Activated CD4-positive, alpha-beta memory T cell treated with anti-CD3 and anti-CD28 coated beads, Interleukin-2, amount 10 ng/mL, durations not matched to agents 7 days and 5 days (primary cell): ENCODE data around the gene SLTM. TPM values are rescaled to one million over a fixed set of nuclear protein-coding genes. Genes with fewer than 3 reads are reported as not detected.

ENCODE experiments used
- CTCF ChIA-PET: fragments of 350-600 bp; sonication (Branson Sonifier 250); formaldehyde crosslinking; loops from one replicate; lab custom pipeline; 2021; ENCODE audit warnings: antibody characterized with exemption, inconsistent platforms; lab: Charles Lee
- POLR2A ChIA-PET: fragments of 350-600 bp; sonication (Branson Sonifier 250); formaldehyde crosslinking; loops from one replicate; lab custom pipeline; 2021; ENCODE audit warnings: antibody characterized with exemption; lab: Charles Lee
- DNase-seq: peaks from one replicate; pipeline ENCODE4 v3.0.0-alpha.2; 2020
- H3K27ac Mint-ChIP-seq: one replicate; pipeline ENCODE4 v1.8.0; 2021; ENCODE audit warnings: mild to moderate bottlenecking, mixed read lengths
- H3K27me3 Mint-ChIP-seq: one replicate; pipeline ENCODE4 v1.8.0; 2021; ENCODE audit warnings: mixed read lengths
- H3K36me3 Mint-ChIP-seq: one replicate; pipeline ENCODE4 v1.8.0; 2021; ENCODE audit warnings: low read depth, mixed read lengths
- H3K4me1 Mint-ChIP-seq: one replicate; pipeline ENCODE4 v1.8.0; 2021; ENCODE audit warnings: mixed read lengths
- H3K4me3 Mint-ChIP-seq: one replicate; pipeline ENCODE4 v1.8.0; 2021; ENCODE audit warnings: mild to moderate bottlenecking, mixed read lengths
- H3K9me3 Mint-ChIP-seq: one replicate; pipeline ENCODE4 v1.8.0; 2021; ENCODE audit warnings: mixed read lengths
- total RNA-seq, 2 experiments: library from RNA; stranded (reverse); gene quantifications; one replicate each; pipeline ENCODE4 v1.2.3, GENCODE V29; 2021

SLTM gene
- 100 to 1,000 TPM; 108 to 117 TPM for total RNA-seq

DNA sequence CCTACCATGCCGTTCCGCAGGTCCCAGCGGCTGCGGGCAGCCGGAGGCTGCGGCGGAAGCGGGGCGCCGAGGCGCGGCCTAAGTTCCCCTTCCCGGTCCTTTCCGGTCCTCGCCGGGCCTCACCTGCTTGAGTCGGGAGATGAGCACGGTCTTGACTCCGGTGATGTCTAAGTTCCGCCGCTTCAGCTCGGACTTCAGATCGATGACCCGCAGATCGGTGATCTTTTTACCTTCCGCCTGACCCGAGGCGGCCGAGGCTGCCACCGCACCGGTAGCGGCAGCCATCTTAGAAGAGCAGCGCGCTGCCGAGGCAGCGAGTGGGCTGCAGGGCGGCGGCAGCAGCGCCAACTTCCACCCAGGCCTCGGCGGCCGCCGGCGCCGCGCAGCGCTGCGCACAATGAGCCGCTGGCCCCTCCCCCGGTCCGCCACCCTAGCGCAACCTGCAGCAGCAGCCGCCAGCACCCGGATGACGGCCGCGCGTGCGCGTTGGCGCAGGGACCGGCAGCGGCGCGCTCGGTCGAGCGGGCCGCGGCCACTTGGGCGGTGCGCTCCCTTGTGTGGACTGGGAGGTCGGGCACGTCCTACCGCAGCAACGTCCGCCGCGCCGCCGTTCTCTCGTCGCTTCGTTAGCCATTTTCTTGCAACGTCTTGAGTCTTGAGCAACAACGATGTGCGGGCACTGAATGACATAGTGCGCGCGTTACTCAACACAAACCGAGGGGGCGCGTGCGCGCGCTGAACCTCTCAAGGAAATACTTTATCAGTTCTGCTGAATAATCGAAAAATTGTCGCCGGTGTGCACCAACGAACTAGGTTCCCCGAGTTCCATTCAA is at the start of gene SLTM:
Gene SLTM, minus strand, starts transcription at position 399 of the 833 bp plus-strand sequence. Its CDS starts 114 bp downstream, at position 285.
- ChIA-PET CTCF (no interaction called here), POLR2A (interaction anchor here (0.7 to 3.9 kb wide), 11 partner anchors 9 to 175 kb away, joined by 3 to 17 read pairs (median 4); partner anchors contain the start of genes MINDY2 and RNF111)

DNA sequence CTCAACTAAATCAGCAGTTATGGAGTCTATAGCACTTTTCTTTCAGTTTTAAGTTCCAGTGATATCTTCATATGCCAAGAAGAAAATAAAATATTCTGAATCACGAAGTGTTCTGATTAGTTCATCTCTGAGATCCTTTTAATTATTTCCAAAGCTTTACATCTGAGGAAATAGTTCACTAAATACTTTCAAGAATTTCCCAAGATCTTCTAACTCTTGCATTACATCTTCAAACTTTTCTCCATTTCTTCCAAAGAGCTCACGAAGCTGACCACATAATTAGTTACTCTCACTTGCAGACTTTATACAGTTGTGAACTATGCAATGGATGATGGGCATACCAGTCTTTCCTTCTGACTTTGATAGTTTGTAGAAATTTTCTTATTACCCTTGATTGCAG is 49.8 kb upstream of the SLTM start:
- Mint-ChIP-seq H3K9me3 (no peaks in the 10 kb centered on the region), H3K4me1 (peaks cover 45% of the 10 kb centered on the region), H3K27ac (no peak overlapping the region), H3K36me3 (peaks cover 3% of the 10 kb centered on the region), H3K4me3 (no peak overlapping the region), H3K27me3 (peaks cover 9% of the 10 kb centered on the region)
- CTCF ChIA-PET, result interaction anchor here (1.9 kb wide), 1 partner anchor 545 kb away, joined by 6 read pairs; no protein-coding TSS in a partner anchor
- POLR2A ChIA-PET, result interaction anchor here (0.8 kb wide), 1 partner anchor 122 kb away, joined by 3 read pairs; the partner anchor contains the start of gene CCNB2
- no peak for DNase-seq

More for the DNA sequence above, at the start of gene SLTM:
- Mint-ChIP-seq H3K27ac (peak within 1 kb of the TSS; percentile 98), H3K4me1 (peaks cover 29% of the 10 kb centered on the region), H3K9me3 (no peaks in the 10 kb centered on the region), H3K36me3 (peaks cover 14% of the 10 kb centered on the region), H3K27me3 (no peaks in the 10 kb centered on the region), H3K4me3 (peak within 1 kb of the TSS; percentile 96)
- peak; percentile 95 for DNase-seq

DNA sequence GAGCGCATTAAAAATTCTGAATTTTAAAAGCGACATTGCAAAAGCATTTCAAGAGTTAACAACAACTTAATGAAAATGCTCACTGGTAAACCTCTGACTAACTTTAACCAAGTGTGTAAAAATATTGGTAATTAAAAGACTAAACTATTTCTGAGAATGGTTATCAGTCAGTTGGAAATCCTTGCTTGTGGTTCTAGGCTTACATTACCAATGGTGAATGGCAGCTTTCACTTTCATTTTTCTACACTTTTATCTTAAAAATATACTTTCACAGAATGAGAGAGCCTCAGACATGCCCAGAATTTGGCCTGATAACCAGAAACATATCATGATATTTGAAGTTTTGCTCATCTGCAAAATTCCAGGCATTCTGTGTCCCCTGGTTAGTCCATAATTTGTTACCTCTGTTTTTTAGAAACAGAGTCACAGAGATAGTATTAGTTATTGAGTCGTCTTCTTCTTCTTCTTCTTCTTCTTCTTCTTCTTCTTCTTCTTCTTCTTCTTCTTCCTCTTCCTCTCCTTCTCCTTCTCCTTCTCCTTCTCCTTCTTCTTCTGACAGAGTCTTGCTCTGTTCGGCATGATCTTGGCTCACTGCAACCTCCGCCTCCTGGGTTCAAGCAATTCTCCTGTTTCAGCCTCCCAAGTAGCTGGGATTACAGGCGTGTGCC is 48.5 kb upstream of the SLTM start:
- no peaks in the 10 kb centered on the region for H3K9me3 Mint-ChIP-seq
- peaks cover 42% of the 10 kb centered on the region for H3K4me1 Mint-ChIP-seq
- H3K27ac Mint-ChIP-seq, result peak overlapping the region; percentile 74
- DNase-seq, result no peak
- ChIA-PET CTCF (interaction anchor here (1.1 to 1.9 kb wide), 3 partner anchors 125 to 547 kb away, joined by 3 to 6 read pairs (median 3); no protein-coding TSS in a partner anchor), POLR2A (interaction anchor here (1.0 to 1.1 kb wide), 3 partner anchors 48 to 123 kb away, joined by 3 to 6 read pairs (median 4); partner anchors contain the start of gene CCNB2)
- H3K4me3 Mint-ChIP-seq, result peak overlapping the region; percentile 51
- no peaks in the 10 kb centered on the region for H3K36me3 Mint-ChIP-seq
- peaks cover 9% of the 10 kb centered on the region for H3K27me3 Mint-ChIP-seq

DNA sequence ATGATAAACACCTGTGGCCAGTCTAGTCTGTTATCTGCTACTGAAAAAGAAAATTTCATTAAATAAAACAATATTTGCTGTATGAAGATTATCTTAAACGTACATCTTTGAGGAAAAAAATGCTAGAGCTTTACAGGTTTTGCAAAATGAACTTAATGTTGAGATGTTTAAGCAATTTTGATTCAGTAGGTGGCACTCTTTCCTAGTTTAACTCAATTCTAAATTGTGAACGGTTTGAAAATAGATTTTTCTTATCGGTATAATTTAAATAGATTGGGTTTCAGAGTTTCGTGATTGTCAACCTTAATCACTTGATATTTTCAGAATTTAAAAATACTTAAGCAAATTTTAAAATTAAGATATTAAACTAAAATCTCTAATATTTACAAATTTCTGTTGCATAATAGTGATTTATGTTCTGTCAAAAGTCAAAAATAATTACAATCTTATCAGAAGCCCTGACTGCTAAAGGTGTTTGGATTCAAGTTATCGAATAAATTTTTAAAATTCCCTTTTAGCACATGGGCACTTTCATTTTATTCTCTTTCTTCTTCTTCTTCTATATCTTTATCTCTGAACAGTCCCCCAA is 47.0 kb upstream of the SLTM start:
- H3K9me3 Mint-ChIP-seq, result no peaks in the 10 kb centered on the region
- H3K4me3 Mint-ChIP-seq, result no peak overlapping the region
- no peaks in the 10 kb centered on the region for H3K36me3 Mint-ChIP-seq
- H3K4me1 Mint-ChIP-seq, result peaks cover 46% of the 10 kb centered on the region
- ChIA-PET POLR2A (interaction anchor here (0.5 to 2.0 kb wide), 10 partner anchors 8 to 549 kb away, joined by 3 to 7 read pairs (median 3); partner anchors contain the start of gene RNF111), CTCF (interaction anchor here (0.9 to 2.8 kb wide), 19 partner anchors 10 to 752 kb away, joined by 3 to 27 read pairs (median 4); partner anchors contain the start of gene CCNB2)
- no peak for DNase-seq
- H3K27ac Mint-ChIP-seq, result peak overlapping the region; percentile 8
- H3K27me3 Mint-ChIP-seq, result peaks cover 9% of the 10 kb centered on the region

DNA sequence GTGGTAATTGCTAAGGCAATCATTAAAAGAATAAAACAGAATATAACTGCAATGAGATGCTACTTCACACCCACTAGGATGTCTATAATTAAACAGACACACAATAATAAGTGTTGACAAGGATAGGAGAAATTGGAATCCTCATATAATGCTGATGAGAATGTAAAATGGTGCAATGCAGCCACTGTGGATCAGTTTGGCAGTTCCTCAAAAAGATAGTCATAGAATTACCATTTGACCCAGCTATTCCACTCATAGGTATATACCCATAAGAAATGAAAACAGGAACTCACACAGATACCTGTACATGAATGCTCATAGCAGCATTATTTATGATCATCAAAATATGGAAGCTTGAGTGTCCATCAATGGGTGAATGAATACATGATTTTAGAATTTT is 44.4 kb upstream of the SLTM start:
- ChIA-PET POLR2A (no interaction called here), CTCF (interaction anchor here (2.8 kb wide), 1 partner anchor 160 kb away, joined by 27 read pairs; no protein-coding TSS in a partner anchor)
- DNase-seq, result no peak
- Mint-ChIP-seq H3K4me1 (peaks cover 54% of the 10 kb centered on the region), H3K27ac (no peak overlapping the region), H3K4me3 (no peak overlapping the region), H3K9me3 (no peaks in the 10 kb centered on the region), H3K27me3 (peaks cover 4% of the 10 kb centered on the region), H3K36me3 (peaks cover 2% of the 10 kb centered on the region)

DNA sequence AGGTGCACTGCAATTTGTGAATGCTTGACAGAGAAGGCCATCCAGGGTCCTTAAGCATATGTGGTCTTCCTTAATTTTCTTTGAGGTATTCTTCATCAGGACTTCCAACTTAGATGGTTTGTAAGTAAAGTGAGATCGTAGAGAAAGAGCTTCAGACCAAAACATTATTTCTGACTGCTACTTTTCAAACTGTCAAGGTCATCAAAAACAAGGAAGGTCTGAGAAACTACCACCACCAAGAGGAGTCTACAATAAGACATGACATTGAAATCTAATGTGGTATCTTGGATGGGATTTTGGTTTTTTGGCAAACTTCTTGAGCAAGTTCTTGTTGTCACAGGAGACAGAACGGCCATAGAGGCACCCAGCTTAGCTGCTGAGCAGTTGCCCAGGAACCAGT is 34.0 kb upstream of the SLTM start:
- ChIA-PET CTCF (interaction anchor here (1.2 to 1.9 kb wide), 3 partner anchors 9 to 12 kb away, joined by 3 to 5 read pairs (median 4); no protein-coding TSS in a partner anchor), POLR2A (no interaction called here)
- DNase-seq, result no peak
- H3K27me3 Mint-ChIP-seq, result peaks cover 13% of the 10 kb centered on the region
- no peaks in the 10 kb centered on the region for H3K4me1 Mint-ChIP-seq
- no peak overlapping the region for H3K4me3 Mint-ChIP-seq
- no peak overlapping the region for H3K27ac Mint-ChIP-seq
- no peaks in the 10 kb centered on the region for H3K36me3 Mint-ChIP-seq
- H3K9me3 Mint-ChIP-seq, result no peaks in the 10 kb centered on the region

DNA sequence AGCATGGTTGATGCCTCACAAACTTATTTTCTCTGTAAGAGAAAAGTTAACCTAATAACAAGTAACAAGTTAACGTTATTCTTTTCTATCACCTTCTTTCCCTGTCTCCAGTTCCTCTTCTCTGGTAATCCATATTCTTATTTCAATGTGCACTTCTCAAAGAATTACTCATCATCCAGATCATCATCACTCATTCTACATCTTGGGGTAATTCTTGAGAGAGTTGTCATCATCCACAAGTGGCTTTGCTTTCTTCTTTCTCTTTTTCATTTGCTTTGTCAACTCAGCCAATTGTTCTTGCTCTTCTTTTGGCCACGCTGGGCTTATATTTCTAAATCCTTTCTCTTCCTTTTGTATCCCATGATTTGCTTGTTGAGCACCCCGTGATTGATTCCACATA is 33.2 kb upstream of the SLTM start:
- ChIA-PET POLR2A (no interaction called here), CTCF (interaction anchor here (1.2 to 1.9 kb wide), 3 partner anchors 8 to 13 kb away, joined by 3 to 5 read pairs (median 4); no protein-coding TSS in a partner anchor)
- Mint-ChIP-seq H3K27me3 (peaks cover 11% of the 10 kb centered on the region), H3K4me3 (no peak overlapping the region), H3K9me3 (no peaks in the 10 kb centered on the region), H3K27ac (no peak overlapping the region), H3K4me1 (no peaks in the 10 kb centered on the region), H3K36me3 (no peaks in the 10 kb centered on the region)
- no peak for DNase-seq

DNA sequence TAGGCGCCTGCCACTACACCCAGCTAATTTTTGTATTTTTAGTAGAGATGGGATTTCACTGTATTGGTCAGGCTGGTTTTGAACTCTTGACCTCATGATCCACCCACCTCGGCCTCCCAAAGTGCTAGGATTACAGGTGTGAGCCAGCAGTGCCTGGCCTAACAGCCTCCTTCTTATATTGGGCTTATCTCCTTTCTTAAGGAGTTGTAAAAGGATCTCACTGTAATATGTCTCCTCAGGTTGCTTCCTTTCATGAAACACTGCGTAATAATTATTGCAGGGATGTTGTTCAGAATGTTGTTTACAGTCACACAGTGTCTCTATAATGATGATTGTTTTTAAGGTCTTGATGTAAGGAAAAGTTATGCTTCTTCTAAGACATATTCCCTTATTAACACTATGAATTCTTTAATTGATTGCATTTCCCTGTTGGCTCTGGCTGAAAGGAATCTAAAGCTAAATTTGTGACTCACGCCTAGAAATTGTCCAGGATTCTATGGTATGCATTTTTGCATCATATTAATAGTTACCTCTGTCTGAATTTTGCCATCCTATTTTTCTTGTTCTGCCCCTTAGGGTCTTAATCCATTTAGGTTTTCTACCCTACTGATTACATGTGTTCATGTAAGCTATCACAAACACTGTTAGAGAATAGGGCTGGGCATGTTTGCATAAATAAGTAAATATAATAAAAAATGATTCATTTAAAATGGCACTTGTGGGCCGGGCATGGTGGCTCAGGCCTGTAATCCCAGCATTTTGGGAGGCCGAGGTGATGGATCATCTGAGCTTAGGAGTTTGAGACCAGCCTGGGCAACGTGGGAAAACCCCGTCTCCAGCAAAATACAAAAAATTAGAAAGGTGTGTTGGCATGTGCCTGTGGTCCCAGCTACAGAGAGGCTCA is 29.4 kb upstream of the SLTM start:
- no peak overlapping the region for H3K4me3 Mint-ChIP-seq
- ChIA-PET POLR2A (no interaction called here), CTCF (interaction anchor here (0.8 kb wide), 1 partner anchor 10 kb away, joined by 3 read pairs; no protein-coding TSS in a partner anchor)
- H3K27me3 Mint-ChIP-seq, result peaks cover 8% of the 10 kb centered on the region
- H3K36me3 Mint-ChIP-seq, result no peaks in the 10 kb centered on the region
- DNase-seq, result no peak
- H3K4me1 Mint-ChIP-seq, result no peaks in the 10 kb centered on the region
- no peak overlapping the region for H3K27ac Mint-ChIP-seq
- no peaks in the 10 kb centered on the region for H3K9me3 Mint-ChIP-seq

DNA sequence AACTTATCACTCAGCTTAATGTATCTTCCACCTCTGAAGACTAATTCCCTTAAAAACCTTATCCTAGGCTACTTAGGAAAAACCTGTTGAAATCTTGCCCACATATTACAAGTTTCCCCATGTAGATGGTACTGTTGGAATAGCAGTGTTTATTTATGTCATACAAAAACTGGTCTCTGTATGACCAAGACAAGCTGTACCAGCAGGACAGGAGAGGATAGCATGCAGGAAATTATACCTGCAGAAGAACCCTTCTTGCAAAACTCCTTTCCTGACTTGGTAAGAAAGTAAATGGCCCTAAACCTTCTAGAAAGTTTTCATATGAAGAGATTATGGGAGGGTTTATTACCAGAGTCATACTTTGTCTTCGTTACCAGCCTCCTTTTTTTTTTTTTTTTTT is 28.7 kb upstream of the SLTM start:
- POLR2A ChIA-PET, result no interaction called here
- Mint-ChIP-seq H3K9me3 (no peaks in the 10 kb centered on the region), H3K4me1 (peaks cover 5% of the 10 kb centered on the region), H3K4me3 (no peak overlapping the region), H3K36me3 (no peaks in the 10 kb centered on the region), H3K27me3 (peaks cover 7% of the 10 kb centered on the region), H3K27ac (no peak overlapping the region)
- DNase-seq, result no peak
- CTCF ChIA-PET, result interaction anchor here (0.7 kb wide), 1 partner anchor 182 kb away, joined by 4 read pairs; no protein-coding TSS in a partner anchor

DNA sequence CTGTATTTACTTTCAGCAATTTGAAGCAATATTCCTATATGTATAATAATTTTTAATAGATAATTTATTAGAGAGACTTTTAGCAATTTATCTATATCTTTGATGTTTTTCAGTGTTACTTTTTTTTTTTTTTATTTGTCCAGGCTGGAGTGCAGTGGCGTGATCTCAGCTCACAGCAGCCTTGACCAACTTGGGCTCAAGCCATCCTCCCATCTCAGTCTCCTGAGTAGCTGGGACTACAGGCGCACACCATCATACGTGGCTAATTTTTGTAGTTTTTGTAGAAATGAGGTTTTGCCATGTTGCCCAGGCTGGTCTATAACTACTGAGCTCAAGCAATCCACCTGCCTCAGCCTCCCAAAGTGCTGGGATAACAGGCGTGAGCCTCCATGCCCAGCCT is 25.3 kb upstream of the SLTM start:
- POLR2A ChIA-PET, result no interaction called here
- Mint-ChIP-seq H3K27me3 (peaks cover 1% of the 10 kb centered on the region), H3K9me3 (no peaks in the 10 kb centered on the region), H3K27ac (no peak overlapping the region), H3K4me3 (no peak overlapping the region), H3K36me3 (no peaks in the 10 kb centered on the region), H3K4me1 (peaks cover 5% of the 10 kb centered on the region)
- DNase-seq, result no peak
- CTCF ChIA-PET, result interaction anchor here (0.9 to 2.8 kb wide), 2 partner anchors 8 to 148 kb away, joined by 3 to 11 read pairs; no protein-coding TSS in a partner anchor

DNA sequence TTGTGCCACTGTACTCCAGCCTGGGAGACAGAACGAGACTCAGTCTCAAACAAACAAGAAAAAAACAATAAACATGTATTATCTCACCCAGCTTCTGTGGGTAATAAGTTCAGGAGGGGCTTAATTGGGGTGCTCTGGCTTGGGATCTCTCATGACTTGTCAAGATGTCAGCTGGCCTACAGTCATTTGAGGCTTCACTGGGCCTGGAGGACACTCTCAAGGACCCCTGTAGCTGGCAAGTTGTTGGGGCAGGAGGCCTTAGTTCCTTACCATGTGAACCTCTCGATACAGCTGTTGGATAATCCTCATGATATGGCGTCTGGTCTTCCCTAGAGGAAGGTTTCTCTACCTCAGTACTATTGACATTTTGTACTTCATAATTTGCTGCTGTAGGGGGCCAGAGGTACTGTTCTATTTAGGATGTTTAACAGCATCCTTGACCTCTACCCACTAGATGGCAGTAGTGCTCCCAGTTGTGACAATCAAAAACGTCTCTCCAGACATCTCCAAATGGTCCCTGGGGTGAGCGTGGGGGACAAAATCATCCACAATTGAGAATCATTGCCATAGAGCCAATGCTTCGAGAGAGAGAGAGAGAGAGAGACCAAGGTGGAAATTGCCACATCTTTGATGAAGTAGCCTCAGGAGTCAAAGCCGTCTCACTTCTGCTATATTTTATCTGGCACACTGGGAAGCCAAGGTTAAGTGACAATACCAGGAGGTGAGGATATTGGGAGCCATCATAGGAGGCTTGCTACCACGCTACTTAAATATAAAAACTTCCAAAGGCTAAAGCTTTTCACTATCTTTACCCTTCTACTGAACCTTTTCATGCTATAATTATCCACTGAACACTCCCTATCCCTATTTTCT is 23.9 kb upstream of the SLTM start:
- CTCF ChIA-PET, result interaction anchor here (0.5 to 3.3 kb wide), 14 partner anchors 10 to 576 kb away, joined by 3 to 14 read pairs (median 4); partner anchors contain the start of gene RNF111
- Mint-ChIP-seq H3K9me3 (no peaks in the 10 kb centered on the region), H3K4me1 (peaks cover 15% of the 10 kb centered on the region), H3K4me3 (no peak overlapping the region), H3K36me3 (no peaks in the 10 kb centered on the region), H3K27ac (no peak overlapping the region), H3K27me3 (peaks cover 1% of the 10 kb centered on the region)
- DNase-seq, result peak; percentile 65
- POLR2A ChIA-PET, result no interaction called here
